K562 (cell line): Measurements from ENCODE around the gene METRN. TPM values are rescaled to one million over a fixed set of nuclear protein-coding genes. Genes with fewer than 3 reads are reported as not detected.

Source experiments
- ARID3B ChIP-seq: fragments of 250-450 bp; sonication (Bioruptor Pico); IDR thresholded peaks from 2 replicates; pipeline ENCODE4 v1.4.0; 2020; ENCODE audit warnings: borderline replicate concordance
- CHD2 ChIP-seq: IDR thresholded peaks from 2 replicates; pipeline ENCODE4 v1.6.1; 2011; ENCODE audit warnings: low read depth, low read length
- CTBP1 ChIP-seq: fragments of 450-650 bp; IDR thresholded peaks from 2 replicates; pipeline ENCODE4 v1.6.1; 2016; ENCODE audit warnings: borderline replicate concordance
- E2F5 ChIP-seq: sonication (generic); formaldehyde crosslinking; IDR thresholded peaks from 2 replicates; pipeline ENCODE4 v1.8.0; 2022; ENCODE audit warnings: mild to moderate bottlenecking, missing genetic modification reagents
- ELK3 ChIP-seq: fragments of 450-650 bp; formaldehyde crosslinking; IDR thresholded peaks from 2 replicates; pipeline ENCODE4 v1.4.0; 2020; ENCODE audit warnings: mild to moderate bottlenecking
- NKRF ChIP-seq: fragments of 450-650 bp; IDR thresholded peaks from 2 replicates; pipeline ENCODE4 v1.6.1; 2016; ENCODE audit warnings: borderline replicate concordance
- PHF8 ChIP-seq: fragments of 200-600 bp; sonication (generic); IDR thresholded peaks from 2 replicates; pipeline ENCODE4 v1.6.1; 2012; ENCODE audit warnings: mixed run types, mild to moderate bottlenecking, inconsistent platforms, low read length, moderate library complexity, borderline replicate concordance
- POLR2A ChIP-seq: fragments of 450-650 bp; conservative IDR thresholded peaks from 2 replicates; pipeline ENCODE4 v1.6.1; 2016
- POLR2G ChIP-seq: fragments of 200-400 bp; formaldehyde crosslinking; IDR thresholded peaks from 2 replicates; pipeline ENCODE4 v1.6.1; 2017; ENCODE audit warnings: low read depth, mild to moderate bottlenecking, antibody characterized with exemption, low read length, moderate library complexity
- SLC30A9 ChIP-seq: fragments of 250-450 bp; sonication (Bioruptor Pico); IDR thresholded peaks from 2 replicates; pipeline ENCODE4 v1.8.0; 2022; ENCODE audit warnings: mild to moderate bottlenecking, moderate library complexity
- SP1 ChIP-seq: sonication (generic); formaldehyde crosslinking; IDR thresholded peaks from 2 replicates; pipeline ENCODE4 v1.8.1; 2022; ENCODE audit warnings: mild to moderate bottlenecking, missing genetic modification reagents
- ZBTB33 ChIP-seq: sonication (generic); formaldehyde crosslinking; IDR thresholded peaks from 2 replicates; pipeline ENCODE4 v1.8.1; 2023; ENCODE audit warnings: mild to moderate bottlenecking, missing genetic modification reagents
- ZNF316 ChIP-seq: fragments of 450-650 bp; IDR thresholded peaks from 2 replicates; pipeline ENCODE4 v1.6.1; 2016
- ZNF324 ChIP-seq: fragments of 250-450 bp; sonication (Bioruptor Pico); IDR thresholded peaks from 2 replicates; pipeline ENCODE4 v1.4.0; 2020; ENCODE audit warnings: mild to moderate bottlenecking
- polyA plus RNA-seq, 8 experiments: library from polyadenylated mRNA; depleted of rRNA in 4 of 8; stranded (reverse) in 5 of 8; unstranded in 3 of 8; fragments of >200 nt; fragmentation: Nextera tagmentation in 2 of 8; fragmentation: Illumina TruSeq in 1 of 8; extraction: Ambion mirVana in 2 of 8; extraction: Trizol in 1 of 8; gene quantifications; 2 replicates each; pipeline versions ENCODE4 v1.2.1 to v1.2.3, GENCODE V29; 2011 to 2014; ENCODE audit warnings: inconsistent platforms in 1 of 8, missing spikeins in 1 of 8
- total RNA-seq, 7 experiments: library from RNA; depleted of rRNA in 6 of 7; stranded (reverse); fragments of >200 nt in 6 of 7; fragmentation: Illumina TruSeq in 2 of 7; extraction: Trizol in 2 of 7; gene quantifications; 2 replicates each; pipeline versions ENCODE4 v1.2.1 to v1.2.3, GENCODE V29; 2011 to 2021; ENCODE audit warnings: low replicate concordance in 1 of 7
- TF ChIP-seq, protein P1 (sequence below): sonication (generic); formaldehyde crosslinking; IDR thresholded peaks from 2 replicates; pipeline ENCODE4 v1.8.0; 2022; ENCODE audit warnings: mild to moderate bottlenecking, missing genetic modification reagents

The METRN gene
- total and polyA plus RNA-seq, 9 of the 15 experiments (the other 6 are each of a cell fraction or from before 2014, with no cell fraction given): 0.20 to 89.8 (median 15.4) TPM

DNA sequence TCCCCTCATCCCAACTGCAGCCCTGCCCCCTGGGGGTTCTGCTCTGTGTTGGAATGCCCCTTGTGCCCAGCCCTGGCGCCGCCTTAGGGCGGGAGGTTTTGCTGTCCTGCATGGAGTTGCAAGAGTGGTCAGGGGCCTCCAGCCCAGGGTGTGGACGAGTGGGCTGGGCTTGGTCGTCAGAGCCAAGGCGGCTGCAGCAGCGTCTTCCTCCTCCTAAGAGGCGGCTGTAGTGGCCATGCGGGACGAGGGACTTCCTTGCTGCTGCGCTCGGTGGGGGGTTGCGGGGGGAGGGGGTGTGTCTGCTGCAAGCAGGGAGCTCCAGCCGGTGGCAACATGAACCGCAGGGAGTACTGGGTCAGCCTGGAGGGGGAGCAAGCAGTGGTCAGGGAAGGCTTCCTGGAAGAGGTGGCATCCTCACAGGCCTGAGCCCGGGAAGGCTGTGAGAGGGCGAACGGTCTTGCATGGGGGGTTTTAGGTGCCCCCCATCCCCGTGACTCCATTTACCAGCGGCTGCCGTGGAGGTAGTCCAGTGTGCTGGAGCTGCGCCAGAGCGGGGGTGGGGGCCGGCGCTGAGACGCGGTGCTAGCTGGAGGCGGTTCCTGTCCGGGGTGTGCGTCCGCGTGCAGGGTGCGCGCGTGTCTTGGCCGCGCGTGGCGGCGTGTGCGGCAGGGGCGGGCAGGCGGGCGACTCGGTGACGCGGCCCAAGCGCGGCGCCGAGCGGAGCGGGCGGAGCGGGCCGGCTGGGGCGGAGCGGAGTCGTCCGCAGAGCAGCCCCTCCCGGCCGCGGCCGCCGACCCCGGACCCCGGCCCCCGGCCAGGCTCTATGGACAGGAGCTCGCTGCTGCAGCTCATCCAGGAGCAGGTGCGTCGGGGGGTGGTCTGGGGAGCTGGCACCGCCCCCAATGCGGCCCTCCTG, 39.7 kb upstream of the METRN start, which contains the start of gene RHBDL1 (continued):
- no peak for TF ChIP-seq ZNF316
- peak; percentile 83 for TF ChIP-seq CTBP1
- TF ChIP-seq POLR2G: peak; percentile 87
- peak; percentile 77 for TF ChIP-seq POLR2A
- TF ChIP-seq SP1 (CRISPR knock-in tag): peak; percentile 77
- TF ChIP-seq SLC30A9 (CRISPR knock-in tag): no peak
- peak; percentile 48; the same call in 1 of the 2 replicates for TF ChIP-seq NKRF
- peak; percentile 37; the same call in 1 of the 2 replicates for TF ChIP-seq ZBTB33
- peak; percentile 42; the same call in 1 of the 2 replicates for TF ChIP-seq PHF8
- no peak for TF ChIP-seq E2F5
- TF ChIP-seq, protein P1, sequence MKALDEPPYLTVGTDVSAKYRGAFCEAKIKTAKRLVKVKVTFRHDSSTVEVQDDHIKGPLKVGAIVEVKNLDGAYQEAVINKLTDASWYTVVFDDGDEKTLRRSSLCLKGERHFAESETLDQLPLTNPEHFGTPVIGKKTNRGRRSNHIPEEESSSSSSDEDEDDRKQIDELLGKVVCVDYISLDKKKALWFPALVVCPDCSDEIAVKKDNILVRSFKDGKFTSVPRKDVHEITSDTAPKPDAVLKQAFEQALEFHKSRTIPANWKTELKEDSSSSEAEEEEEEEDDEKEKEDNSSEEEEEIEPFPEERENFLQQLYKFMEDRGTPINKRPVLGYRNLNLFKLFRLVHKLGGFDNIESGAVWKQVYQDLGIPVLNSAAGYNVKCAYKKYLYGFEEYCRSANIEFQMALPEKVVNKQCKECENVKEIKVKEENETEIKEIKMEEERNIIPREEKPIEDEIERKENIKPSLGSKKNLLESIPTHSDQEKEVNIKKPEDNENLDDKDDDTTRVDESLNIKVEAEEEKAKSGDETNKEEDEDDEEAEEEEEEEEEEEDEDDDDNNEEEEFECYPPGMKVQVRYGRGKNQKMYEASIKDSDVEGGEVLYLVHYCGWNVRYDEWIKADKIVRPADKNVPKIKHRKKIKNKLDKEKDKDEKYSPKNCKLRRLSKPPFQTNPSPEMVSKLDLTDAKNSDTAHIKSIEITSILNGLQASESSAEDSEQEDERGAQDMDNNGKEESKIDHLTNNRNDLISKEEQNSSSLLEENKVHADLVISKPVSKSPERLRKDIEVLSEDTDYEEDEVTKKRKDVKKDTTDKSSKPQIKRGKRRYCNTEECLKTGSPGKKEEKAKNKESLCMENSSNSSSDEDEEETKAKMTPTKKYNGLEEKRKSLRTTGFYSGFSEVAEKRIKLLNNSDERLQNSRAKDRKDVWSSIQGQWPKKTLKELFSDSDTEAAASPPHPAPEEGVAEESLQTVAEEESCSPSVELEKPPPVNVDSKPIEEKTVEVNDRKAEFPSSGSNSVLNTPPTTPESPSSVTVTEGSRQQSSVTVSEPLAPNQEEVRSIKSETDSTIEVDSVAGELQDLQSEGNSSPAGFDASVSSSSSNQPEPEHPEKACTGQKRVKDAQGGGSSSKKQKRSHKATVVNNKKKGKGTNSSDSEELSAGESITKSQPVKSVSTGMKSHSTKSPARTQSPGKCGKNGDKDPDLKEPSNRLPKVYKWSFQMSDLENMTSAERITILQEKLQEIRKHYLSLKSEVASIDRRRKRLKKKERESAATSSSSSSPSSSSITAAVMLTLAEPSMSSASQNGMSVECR (CRISPR knock-in tag): peak; percentile 79
- no peak for TF ChIP-seq ELK3 (CRISPR knock-in tag)
- TF ChIP-seq ZNF324 (CRISPR knock-in tag): no peak
- no peak for TF ChIP-seq ARID3B (CRISPR knock-in tag)
- TF ChIP-seq CHD2: no peak
